Amniotic epithelial cell (primary cell): ENCODE data around the gene ALKBH6.
A peak's percentile ranks its signal among the peaks of the same experiment; 100 is the strongest.

ENCODE experiments used
- DNase-seq: peaks from one replicate; pipeline ENCODE4 v3.0.0-alpha.2; 2010; ENCODE audit warnings: low read depth

The ALKBH6 gene

DNA sequence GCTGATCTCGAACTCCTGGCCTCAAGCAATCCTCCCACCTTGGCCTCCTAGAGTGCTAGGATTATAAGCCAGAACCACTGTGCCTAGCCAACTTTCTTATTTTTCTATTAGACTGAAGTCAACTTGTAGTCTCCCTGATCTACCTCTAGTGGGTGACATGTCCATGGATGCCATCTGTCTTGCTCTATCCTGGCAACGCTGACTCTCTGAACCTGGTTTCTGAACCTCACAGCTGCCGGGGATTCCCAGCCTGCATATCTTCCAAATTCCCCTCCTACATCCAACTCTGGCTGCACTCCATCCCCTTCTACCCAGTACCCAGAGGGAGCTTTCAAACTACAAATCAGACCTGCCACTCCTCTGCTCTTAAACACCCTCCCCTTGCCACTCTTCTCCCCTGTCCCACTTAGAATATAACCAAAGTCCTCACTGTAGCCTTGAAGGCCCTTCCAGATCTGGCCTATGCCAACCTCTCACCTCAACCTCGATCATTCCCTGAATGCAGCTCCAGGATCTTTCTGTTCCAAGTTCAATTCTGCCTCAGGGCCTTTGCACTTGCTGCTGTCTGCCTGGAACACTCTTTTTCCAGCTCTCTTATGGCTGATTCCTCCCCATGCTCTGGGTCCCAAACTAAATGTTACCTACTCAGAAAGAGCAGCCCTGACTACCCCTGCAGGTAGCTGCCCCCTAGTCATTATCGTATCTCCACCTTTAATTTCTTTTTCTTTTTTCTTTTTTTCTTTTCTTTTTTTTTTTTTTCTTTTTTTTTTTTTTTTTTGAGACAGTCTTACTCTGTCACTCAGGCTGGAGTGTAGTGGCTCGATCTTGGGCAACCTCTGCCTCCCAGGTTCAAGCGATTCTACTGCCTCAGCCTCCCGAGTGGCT lies 16.5 kb upstream of the ALKBH6 start:
- no peak for DNase-seq

DNA sequence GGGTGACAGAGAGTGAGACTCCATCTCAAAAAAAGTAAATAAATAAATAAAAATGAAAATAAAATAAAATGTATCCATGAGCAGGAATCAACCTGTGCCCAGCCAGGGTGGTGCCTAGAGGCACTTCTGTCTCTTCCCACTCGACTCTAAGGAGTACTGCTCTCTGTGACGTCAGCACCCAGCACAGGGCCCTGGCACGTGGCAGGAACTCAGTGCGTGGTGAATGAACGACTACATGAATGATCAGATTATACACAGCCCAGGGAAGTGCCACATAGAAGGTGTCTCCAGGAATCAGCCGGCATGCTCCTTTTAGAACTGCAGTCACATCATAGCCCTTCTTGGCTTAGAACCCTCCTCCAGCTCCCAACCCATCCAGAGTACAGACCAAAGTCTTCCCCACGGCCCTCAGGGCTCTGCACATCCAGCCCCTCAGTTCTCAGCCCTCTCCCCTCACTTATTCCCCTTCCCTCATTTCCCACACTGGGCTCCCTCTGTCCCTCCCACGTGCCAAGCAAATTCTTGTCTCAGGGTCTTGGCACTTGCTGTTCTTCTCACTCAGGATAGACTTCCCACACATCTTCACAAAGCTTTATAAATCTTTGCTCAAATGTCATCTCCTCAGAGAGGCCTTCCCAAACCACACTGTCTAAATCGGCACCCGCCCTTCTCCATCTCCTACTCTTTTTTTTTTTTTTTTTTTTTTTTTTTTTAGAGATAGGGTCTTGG lies 14.5 kb upstream of the ALKBH6 start:
- no peak for DNase-seq

DNA sequence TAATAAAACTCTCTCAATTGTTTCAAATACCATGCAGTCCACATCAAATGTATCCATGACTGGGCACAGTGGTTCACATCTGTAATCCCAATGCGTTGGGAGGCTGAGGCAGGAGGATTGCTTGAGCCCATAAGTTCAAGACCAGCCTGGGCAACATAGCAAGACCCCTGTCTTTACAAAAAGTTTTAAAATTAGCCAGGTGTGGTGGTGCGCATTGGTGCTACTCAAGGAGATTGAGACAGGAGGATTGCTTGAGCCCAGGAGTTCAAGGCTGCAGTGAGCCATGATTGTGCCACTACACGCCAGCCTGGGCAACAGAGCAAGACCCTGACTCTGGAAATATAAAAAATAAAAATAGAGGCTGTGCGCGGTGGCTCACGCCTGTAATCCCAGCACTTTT lies 13.7 kb upstream of the ALKBH6 start:
- no peak for DNase-seq

DNA sequence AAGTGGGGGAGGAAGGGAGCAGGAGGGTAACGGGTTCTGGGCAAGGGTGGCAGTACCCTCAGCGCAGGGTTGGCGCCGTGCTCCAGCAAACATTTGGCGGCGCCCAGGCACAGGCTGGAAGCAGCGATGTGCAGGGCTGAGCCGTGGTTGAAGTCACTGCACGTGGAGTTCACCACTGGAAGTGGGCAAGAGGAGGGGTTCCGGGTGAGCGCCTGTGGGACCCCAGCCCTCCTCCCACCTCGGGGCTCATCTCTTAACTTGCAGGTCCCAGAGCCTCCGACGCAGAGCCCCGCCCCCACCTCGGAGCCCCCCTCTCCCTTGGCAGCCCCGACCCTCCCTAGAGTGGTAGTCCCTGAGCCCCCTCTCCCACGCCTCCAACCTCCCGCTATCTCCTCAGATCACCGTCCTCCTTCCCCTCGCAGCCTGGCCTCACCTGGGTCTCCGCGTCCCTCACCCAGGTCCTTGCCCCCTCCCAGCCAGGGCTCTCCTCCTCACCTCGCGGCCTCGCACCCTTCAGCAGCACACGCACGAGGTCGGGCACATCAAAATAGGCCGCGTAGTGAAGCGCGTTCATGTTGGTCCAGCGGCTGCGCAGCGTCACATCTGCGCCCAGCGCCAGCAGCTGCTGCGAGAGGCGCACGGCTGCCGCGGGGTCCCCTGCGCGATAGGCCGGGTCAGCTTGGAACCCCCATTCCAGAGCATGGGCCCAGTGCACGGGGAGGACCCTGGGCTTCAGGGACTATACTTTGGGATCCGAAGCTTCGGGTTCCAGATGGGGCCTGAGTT lies 12.3 kb upstream of the ALKBH6 start:
- no peak for DNase-seq

DNA sequence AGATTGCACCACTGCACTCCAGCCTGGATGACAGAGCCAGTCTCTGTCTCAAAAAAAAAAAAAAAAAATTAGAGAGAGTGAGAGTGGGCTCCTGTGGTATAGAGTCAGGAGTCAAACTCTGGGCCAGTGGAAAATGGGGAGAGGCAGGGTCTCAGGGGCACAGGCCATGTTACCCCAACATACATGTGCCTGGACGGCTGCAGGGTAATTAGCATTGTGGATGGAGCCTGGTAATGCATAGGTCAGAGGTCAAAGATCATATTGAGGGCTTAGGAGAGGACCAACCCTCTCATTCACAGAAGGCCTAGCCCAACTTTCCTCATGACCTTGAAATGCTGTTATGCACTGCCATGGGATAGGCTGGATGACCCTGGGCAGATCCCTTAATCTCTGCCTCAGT lies 11.5 kb upstream of the ALKBH6 start:
- no peak for DNase-seq

DNA sequence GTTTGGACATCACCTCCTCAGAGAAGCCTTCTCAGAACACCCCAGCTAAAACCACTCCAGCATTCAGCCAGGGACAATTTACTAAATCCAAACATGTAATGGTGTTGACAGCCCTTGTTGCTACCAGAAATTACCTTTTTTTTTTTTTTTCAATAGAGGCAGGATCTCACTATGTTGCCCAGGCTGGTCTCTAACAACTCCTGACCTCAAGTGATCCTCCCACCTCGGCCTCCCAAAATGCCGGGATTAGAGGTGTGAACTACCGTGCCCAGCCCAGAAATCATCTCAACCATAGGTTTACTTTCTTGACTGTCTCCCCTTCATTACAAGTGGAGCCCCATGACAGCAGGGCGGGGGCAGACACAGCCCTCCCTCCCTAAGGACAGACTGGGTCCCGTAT lies 9.4 kb upstream of the ALKBH6 start:
- DNase-seq = no peak

DNA sequence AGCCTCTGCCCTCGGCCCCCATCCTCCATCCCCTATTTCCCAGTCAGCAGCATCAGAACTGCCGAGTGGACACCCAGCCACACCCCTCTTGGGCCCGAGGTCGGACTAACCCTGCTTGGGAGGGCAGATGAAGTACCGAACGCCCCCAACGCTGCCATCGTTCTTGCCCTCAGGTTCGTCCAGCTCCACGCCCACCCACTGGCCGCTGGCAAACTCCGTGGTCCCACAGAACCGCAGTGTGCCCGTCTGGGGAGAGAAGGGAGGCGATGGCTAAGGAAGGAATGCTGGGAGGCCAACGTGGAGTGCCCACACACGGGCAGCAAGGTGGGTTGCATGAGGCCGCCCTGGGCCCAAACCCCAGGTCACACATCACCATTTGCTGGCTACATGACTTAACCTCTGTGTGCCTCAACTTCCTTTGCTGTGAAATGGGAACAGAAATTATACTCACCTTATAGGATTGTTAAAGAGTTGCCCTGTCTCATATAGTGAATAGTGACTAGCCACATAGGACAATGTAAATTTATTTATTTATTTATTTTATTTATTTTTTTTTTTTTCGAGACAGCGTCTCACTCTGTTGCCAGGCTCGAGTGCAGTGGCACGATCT lies 5.2 kb upstream of the ALKBH6 start:
- DNase-seq = no peak

DNA sequence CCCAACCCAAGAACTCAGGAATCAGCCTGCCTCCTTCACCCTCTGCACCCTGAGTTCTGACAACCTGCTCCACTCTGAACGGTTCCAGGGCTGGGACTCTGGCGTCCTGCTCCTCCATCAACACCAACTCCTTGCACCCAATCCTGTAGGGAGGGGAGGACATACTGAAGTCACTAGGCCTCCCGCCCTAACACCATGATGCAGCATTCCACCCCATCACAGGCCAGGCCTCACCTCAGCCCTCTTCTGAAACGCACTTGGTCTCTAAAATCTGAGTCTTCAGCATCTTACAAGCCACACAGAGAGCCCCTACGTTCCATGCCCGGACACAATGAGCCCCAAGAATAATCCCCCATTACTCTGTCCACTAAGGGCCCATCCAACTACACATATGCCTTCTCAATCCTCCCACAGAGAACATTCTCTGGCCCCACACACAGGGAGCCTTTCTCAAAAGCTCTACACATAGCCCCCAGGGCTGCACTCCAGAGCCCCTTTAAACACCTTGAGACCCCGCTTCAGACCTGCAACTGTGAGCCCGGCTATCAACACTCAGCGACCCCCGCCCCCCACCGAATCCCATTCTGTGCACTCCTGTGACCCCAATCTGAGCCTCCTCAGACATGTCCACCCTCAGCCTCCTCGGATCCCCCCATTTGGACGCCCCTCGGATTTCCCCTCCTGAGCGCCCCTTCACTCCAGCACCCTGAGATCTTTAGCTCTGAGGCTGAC lies 567 bp downstream of the ALKBH6 start:
- DNase-seq = no peak

DNA sequence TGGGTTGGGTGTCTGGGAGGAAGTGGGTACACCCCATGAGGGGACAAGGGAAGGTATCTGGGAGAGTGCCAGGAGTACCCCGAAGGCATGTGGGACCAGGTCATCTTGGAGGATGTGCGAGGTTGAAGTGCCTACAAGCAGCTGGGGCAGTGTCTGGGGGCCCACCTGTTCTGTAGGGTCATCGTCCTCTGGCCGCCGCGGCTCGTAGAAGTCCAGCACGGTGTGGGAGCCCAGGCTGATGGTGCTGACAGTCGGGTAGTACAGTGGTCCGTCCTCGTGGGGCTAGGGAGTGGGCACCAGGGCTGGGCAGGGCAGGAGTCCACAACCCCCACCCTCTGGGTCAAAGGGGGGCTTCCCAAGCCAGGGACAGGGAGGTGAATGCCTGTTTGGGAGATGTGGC lies 3.6 kb downstream of the ALKBH6 start:
- no peak for DNase-seq

DNA sequence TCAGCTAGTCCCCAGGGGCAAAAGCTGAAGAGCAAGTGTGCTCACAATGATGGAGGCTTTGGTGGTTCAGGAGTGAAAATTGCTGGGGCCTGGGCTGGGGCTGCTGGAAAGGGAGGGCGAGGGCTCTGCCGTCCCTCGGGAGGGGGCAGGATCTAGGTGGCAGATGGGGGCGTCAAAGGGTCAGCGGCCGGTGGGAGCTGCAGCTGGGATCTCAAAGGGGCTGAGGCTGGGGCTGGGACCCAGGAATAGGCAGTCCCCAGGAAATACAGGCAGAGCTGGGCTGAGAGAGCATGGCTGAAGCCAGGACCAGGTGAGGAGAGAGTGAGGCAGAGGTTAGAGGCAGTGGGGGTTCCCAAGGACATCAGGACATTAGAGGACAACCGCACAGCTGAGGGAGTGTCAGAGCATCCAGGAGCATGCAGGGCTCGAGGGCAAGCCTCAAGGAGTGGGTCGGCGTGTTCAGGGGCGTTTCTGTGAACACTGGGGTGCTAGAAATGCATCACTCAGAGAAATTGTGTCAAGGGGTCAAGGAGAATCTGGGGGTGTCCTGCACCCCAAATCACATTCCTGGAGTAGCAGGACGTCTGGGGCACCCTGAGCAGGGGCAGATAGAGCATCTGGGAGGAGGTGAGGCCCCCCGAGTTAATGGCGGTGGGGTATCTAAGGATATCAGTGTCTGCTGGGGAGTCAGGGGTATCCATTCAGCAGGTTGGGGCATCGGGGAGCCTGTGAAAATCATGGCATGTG lies 4.2 kb downstream of the ALKBH6 start:
- no peak for DNase-seq

DNA sequence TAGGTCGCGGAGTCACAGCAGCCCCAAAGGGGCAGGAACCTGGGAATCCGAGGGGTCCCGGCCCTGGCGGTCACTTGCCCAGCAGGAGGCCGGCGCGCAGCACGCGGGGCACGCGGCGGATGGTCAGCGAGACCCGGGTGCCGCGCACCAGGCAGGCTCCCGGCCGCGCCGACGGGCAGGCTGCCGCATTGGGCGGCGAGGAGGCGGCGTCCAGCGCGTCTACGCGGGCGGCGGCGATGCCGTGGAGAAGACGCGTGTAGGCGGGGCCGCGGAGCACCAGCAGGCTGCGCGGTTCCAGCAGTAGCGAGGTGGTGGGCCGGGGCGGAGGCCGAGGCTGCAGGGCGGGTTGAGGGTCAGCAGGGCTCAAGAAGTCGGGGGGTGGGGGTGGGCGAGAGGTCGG lies 4.8 kb downstream of the ALKBH6 start:
- peak; percentile 47 for DNase-seq

DNA sequence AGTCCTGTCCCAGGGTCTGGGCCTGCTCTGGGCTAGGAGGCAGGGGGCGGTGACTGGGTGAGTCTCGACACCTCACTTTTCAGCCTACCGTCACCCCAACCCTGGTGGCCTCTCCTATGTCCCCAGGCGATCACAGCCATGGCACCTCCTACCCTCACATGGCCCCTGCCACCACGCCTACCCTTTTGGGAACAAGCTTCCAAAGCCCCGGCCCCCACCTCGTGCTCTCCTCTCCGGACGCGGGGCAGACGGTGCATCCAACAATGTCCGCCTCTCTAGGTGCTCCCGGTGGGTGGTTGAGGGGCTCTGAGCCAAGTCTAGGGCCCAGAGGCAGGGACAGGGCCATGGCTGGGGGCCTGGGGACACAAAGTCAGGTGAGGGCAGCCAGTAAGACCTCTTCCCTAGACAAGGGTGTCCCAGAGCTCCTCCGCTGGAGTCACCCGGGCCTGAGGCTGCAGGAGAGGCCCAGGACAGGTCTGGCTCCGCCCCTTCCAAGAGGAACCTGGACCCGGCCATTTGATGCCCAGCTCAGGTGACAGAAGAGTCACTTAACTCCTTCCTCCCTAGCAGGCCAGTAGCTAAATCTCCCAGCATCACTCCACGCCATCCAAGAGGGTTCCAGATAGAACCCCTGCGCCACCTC lies 5.6 kb downstream of the ALKBH6 start, which contains the start of gene SYNE4:
SYNE4 (minus strand) TSS at position 478 of the 643 bp plus-strand sequence; CDS start at position 346, 132 bp downstream.
- no peak for DNase-seq

DNA sequence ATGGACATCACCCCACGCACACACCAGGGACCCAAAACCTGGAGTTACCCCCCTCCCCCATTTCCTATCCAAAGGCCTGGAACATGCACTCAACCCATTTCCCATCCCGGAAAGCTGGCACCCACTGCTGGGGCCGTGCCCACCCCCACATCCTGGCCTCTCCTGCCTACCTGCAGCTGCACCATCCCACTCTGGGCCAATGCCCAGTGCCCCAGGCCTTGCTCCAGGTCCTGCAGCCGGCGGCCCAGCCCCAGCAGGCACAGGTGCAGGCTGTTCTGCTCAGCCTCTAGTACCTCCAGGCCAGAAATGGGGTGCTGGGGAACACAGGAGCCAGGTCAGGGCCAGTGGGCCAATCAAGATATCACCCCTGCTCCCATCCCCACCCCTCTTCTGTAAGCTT lies 7.1 kb downstream of the ALKBH6 start:
- no peak for DNase-seq

DNA sequence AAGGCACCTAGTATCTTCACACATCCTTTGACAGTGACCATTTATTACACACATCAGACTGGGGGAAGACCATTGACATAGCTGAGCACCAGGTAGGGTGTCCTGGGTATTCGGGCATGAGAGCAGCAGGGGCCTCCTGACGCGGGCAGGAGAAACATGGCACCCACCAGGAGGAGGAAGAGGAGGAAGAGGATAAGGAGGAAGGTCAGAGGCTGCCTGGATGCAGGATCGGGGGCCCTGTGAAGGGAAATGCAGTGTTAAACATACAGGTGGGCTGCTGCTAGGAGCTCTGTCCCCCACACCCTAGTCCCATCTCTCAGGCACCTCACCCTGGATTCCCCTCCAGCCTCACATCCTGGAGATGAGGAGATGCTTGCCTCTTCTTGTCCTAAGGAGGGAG lies 10.7 kb downstream of the ALKBH6 start:
- no peak for DNase-seq

DNA sequence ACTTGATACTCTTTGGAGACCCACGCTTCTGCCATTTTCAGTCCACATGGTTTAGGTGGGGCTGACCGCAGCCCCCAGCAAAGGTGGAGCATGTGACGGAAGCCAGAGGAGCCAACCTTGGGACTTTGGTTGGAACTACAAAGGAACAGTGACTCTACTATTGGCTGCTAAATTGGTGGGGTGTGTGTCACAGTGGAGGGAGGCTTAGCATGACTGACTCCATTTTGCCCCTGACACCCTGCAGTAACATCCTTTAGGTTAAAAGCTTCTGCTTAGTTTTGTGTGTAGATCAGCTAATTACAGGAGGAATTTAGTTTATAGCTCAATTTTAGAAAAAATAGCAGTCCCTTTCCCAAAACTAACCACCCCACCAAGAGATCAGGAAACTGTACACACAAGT lies 12.4 kb downstream of the ALKBH6 start:
- no peak for DNase-seq

DNA sequence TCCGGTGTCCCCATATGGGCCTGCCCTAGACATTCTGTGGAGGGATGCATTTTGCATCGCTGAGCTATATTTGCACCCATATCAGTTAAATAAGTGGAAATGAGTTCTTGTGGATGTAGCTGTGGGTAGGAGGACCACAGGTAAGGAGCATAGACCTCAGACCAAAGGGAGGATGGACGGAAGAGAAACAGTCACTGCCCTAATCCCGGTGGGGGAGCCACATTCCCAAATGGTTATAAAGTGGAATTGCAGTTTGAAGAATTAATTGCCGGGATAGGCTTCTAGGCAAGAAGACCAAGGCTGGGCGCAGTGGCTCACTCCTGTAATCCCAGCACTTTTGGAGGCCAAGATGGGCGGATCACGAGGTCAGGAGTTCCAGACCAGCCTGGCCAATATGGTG lies 17.2 kb downstream of the ALKBH6 start:
- DNase-seq = no peak

DNA sequence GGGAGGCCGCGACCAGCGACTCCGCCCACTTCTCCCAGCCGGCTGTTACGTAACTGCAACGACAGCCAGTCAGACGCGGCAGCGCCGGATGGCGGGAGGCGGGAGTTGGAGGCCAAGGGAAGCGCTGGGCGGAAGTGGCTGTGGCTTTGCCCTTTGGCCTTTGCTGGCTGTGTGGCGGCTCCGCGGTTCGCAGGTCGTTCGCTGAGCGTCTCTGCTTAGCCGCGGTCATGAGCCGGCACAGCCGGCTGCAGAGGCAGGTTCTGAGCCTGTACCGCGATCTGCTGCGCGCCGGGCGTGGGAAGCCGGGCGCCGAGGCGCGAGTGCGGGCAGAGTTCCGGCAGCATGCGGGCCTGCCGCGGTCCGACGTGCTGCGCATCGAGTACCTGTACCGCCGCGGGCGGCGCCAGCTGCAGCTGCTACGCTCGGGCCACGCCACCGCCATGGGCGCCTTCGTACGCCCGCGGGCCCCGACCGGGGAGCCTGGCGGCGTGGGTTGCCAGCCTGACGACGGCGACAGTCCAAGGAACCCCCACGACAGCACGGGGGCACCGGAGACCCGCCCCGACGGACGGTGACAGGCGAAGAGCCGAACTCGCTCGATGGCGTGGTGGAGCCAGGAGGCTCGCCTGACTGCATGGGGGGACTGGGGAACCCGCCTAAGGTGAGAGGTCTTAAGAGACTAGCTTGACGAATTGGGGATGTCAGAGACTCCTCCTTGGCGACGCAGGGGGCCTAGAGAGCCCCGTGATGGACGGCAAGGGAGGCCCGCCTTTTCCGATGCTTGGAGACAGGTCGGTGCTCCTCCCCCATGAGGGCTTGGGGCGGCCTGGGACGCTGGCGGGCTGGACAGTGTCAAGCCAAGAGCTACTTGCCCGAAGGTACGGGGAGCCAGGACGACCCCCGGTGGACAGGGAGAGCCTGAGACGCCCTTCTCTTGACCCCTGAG lies 18.7 kb downstream of the ALKBH6 start, which contains the start of gene SDHAF1:
SDHAF1 (plus strand) TSS at position 141 of the 946 bp plus-strand sequence; CDS start at position 228, 87 bp downstream.
- peak; percentile 89 for DNase-seq

DNA sequence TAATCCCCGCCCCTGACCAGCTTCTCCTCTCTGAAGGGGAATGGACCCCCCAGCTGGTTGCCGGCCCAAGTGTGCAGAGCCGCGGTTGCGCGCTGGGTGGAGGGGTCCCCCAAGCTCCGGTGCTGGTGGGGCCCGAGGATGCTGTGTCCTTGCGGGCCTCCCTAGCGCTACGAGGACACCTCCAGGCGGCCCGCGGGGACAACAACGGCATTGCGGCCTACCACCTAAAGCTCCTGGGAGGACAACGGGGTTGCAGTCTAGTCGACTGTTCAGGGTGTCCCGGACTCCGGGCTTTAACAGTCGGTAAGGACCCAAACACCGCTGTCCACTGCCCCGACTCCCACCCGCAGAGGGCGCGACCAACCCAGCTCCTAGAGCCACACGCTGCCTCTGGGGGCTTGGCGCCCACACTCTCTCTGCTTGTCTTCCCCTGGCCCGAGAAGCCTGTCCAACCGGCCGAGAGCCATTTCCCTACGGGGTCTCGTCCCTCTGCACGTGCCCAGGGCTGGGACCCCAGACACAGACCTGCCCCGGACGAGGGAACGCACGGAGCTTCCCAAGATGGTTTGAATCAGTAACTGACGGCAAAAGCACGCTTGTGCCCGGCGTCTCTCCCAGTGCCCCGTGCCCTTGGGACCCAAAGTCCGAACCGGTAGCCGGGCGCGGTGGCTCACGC lies 20.0 kb downstream of the ALKBH6 start:
- no peak for DNase-seq
